Measurements from ENCODE around the gene SMIM20.

Gene SMIM20

DNA sequence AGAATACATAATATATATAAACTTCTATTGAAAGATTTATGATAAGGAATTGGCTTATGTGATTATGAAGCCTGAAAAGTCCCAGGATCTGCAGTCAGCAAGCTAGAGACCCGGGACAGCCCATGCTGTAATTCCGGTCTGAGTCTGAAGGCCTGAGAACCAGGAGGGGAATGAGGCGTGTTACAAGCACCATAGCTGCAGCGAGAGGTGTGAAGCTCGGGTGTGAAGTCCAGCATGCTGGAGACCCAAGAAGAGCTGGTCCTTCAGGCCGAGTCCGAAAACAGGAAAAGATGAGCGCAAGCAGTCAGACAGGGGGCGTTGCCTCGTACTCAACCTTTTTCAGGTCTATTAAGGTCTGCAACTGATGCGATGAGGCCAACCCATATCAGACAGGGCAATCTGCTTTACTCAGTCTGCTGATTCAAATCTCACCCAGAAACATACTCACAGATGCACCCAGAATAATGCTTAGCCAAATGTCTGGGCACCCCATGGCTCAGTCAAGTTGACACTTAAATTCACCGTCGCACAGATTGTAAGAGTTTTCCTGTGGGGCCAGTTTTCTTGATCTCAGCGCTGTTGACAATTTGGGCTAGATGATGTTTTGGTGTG lies 40.4 kb downstream of the SMIM20 start:
- DNase-seq (ENCODE audit: low spot score) = no peak

DNA sequence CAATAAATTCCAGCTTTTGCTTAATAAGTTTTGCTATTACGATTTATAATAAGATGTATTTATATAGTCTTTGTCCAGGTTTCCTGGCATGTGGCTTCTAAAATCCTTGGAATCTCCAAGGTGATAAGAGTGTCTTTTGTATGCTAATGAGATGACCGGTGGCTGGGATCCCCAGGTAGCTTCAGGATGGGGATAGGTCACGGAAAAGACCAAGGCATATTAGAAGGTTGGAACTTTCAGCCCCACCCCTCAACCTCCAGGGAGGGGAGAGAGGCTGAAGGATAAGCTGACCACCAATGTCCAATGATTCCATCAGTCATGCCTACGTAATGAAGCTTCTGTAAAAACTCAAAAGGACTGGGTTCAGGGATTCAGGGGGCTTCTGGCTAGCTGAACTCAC lies 41.7 kb downstream of the SMIM20 start:
- DNase-seq (ENCODE audit: low spot score) = no peak

DNA sequence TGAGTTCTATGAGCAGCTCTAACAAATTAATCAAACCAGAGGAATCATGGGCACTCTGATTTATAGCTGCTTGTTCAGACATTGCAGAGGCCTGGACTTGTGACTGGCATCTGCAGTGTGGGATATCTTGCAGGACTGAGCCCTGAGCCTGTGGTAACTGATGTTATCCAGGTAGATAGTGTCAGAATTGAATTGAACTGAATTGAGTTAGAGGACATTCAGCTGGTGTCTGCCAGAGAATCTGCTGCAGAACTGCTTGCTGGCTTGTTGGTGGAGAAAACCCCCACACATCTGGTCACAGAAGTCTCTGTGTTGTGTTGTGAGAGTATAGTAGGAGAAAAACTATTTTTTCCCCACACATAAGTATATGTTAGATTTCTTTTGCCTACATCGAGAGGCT lies 42.2 kb downstream of the SMIM20 start:
- no peak for DNase-seq (ENCODE audit: low spot score)

DNA sequence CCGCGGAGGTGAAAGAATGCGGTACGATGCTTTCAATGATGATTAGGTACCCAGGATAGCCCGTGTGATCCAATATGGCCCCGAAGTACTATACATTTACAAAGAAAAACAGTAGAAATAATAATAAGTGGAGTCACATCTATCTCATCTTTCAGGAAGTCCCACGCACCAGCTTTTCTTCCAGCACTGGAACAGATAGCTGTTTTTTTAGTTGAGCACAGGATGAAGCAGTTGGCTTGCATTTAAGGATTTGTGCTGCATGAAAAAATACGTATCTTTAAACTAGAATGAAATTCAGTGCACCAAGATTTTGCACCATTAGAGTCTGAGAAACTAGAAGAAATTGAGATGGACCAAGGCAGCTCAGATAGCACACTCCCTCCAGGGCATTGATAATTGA lies 44.1 kb downstream of the SMIM20 start:
- DNase-seq (ENCODE audit: low spot score) = no peak

DNA sequence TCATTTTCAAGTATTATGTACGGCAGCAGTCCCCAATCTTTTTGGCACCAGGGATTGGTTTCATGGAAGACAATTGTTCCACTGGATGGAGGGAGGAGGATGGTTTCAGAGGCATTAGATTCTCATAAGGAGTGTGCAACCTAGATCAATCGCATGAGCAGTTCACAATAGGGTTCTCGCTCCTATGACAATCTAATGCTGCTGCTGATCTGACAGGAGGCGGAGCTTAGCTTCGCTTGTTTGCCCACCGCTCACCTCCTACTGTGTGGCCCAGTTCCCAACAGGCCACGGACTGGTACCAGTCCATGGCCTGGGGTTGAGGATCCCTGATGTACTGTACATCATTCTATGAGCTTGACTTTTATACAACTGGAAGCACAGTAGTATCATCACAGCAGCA lies 48.4 kb downstream of the SMIM20 start:
- no peak for DNase-seq (ENCODE audit: low spot score)

DNA sequence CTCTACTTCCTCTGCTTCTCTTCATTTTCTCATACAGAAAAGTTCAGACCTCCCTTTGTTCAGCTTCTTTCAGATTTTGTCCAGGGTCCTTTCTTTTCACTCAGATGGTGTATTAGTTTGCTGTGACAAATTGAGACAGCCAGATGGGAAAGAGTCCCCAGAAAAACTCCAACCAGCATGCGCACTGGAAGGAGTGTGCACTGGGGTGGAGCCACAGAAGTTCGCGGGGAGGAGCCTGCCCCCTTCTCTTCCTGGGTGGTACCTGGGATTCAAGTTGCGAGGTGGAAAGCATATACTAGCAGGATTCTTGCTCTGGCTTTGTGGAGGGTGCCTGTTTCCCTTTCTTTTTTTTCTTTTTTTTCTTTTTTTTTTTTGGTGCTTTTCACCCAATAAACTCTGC lies 51.6 kb downstream of the SMIM20 start:
- no peak for DNase-seq (ENCODE audit: low spot score)

DNA sequence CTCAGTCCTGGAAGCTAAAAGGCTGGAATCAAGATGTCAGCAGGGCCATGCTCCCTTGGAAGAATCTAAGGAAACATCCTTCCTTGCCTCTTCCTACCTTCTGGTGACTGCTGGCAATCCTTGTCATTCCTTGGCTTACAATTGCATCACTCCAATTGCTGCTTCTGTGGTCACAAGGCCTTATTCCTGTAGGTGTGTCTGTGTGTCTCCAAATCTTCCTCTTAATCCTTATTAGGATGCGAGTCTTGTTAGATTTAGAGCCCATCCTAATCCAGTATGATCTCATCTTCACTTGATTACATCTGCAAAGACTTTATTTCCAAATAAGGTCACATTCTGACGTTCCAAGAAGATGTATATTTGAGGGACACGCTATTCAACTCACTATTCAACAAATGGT lies 52.2 kb downstream of the SMIM20 start:
- no peak for DNase-seq (ENCODE audit: low spot score)

DNA sequence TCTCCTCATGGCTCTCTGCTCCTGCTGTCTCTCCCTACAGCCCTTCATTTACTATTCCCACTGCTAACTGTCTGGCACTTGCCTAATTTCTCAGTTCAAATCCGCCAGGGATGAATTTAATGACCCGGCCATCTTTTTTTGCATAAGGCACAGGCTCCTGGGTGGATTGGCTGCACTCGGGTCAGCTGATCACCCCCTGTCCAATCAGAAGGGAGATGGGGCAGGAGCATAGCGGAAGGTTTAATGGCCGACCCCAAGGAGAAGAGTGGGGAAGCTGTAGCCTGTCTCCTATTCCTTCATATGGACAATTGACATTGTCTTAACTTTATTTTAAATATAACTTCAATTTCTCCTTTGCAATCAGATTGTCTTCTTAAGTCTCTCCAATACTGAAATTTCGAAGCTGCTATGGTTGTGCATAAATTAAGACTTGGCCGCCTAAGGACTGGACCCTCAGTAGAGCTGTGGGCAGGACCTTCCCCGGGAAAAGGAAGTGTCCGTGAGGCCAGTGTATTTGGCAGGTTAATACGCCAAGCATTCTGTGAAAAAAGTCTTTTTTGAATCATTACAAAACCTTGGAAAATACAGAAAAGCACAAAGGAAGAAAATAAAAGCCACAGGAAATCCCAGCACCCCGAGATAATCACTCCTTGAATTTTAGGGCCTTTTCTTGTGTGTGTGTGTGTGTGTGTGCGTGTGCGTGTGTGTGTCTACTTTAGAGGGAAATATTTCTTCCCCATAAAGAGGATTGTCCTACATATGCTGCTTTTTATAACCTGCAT lies 55.5 kb downstream of the SMIM20 start:
- DNase-seq (ENCODE audit: low spot score) = no peak

DNA sequence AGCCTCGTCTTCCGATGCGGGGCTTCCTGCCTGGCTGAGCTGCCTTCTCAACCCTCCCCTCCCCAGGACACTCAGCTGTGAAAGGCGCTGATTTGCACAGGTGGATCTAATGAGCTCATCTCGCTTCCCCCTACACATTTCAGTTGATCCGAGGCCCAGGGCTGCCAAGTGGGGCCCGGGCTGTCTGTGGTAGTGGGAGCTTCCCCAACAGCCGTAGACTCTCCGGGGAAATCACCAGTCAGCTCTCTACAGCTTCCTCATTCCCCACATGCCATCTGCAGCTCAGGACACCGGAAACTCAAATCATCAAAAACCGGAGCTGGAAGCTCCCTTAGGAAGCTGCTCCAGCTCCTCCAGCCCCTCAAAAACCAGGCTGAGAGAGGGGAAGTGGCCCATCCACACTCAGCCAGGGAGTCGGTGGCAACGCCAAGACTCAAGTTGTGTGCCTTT lies 56.2 kb downstream of the SMIM20 start:
- DNase-seq (ENCODE audit: low spot score) = no peak

DNA sequence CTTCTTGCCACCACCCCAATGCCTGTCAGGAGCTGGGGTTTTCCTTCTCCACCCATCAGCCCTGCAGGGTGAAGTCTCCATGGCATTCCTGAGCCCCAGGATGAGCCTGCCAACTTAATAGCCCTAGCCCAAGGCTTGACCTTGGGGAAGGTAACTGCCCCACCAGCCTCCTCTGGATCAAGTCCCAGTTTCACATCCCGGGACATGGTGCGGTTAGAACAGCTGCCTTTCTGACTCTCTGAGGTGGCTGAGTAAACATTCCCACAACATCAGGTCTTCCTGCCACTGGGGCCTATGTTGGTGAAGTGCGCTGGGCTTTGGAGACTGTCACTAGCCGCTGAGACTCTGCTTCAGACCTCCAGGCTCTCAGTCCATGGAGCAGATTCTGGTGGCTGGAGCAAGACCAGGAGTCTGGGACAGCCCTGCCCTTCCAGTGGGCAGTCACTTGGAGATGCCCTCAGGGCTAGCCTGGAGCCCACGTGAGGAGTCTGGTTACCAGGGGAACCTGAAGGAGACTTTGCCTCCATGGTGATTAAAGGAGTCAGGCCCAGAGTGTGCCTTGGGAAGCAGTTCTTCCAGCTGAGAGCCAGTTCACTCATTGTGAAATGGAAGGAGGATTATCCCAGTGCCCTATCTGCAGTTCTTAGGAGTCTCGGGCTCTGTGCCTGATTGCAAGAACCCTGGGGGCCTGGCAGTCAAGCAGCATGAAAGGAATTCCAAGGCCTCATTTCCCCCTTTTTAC lies 56.8 kb downstream of the SMIM20 start:
- no peak for DNase-seq (ENCODE audit: low spot score)

DNA sequence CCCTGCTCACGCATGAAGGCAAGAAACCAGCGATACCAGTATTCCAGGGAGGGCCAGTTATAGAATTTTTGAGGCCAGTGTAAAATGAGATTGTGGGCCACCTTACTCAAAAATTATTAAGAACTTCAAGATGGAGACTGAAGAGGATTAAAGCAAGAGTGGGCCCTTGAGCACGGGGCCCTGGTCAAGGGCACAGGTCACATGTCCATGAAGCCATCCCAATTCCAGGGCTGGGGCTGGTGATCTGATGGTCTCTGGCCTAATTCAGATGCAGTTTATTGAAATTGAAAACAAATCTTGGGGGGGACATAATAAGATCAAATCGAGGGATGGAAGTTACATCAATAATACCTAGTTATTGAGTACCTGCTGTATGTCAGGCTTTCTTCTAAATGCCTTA lies 58.3 kb downstream of the SMIM20 start:
- no peak for DNase-seq (ENCODE audit: low spot score)

DNA sequence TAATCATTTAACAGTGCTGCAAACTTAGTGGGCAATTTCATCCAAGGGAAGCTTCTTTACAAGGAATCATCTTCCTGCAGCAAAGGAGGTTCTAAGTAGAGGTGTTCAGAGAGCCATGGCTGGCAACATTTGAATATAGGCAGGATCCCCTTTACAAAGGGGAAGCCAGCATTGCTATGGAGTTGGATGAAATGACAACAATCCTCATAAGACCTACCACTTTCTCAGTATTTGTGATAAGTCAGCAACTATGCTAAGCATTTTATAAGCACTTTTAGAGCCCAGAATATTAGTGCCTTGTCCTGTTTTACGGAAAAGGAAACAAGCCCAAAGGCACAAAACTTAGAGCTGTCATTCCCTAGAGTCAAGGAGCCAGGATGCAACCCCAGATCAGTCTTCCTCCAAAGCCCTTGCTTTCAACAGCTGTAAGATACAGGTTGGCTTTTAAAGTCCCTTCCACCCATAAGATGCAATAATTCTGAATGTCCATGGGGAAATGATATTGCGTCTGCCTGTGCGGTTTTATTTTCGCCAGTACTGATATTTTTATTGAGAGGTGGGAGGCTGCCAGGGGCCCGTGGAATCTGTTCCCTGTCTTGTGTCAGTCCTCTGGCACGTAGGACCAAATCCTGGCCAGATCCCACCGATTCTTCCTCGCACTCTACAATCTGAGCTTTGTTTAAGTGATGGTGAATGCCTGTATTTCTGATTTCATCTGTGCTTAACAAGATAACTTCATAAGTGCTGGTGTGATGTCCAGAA lies 59.1 kb downstream of the SMIM20 start:
- DNase-seq (ENCODE audit: low spot score) = no peak

DNA sequence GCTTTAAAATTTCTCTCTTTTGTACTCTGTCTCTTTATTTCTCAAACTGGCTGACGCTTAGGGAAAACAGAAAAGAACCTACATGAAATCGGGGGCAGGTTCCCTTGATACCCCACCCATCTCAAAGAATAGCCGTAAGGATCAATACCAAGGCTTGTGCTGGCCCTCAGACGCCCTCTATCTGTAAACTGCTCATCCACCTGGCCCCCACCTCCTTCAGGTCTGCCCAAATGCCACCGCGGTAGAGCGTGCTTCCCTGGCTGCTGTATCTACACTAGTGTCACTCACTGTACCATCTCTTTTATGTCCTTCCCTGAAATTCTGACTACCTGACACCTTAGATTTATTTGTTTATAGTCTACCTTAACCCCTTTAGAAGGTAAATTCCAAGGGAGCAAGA lies 62.8 kb downstream of the SMIM20 start:
- no peak for DNase-seq (ENCODE audit: low spot score)

DNA sequence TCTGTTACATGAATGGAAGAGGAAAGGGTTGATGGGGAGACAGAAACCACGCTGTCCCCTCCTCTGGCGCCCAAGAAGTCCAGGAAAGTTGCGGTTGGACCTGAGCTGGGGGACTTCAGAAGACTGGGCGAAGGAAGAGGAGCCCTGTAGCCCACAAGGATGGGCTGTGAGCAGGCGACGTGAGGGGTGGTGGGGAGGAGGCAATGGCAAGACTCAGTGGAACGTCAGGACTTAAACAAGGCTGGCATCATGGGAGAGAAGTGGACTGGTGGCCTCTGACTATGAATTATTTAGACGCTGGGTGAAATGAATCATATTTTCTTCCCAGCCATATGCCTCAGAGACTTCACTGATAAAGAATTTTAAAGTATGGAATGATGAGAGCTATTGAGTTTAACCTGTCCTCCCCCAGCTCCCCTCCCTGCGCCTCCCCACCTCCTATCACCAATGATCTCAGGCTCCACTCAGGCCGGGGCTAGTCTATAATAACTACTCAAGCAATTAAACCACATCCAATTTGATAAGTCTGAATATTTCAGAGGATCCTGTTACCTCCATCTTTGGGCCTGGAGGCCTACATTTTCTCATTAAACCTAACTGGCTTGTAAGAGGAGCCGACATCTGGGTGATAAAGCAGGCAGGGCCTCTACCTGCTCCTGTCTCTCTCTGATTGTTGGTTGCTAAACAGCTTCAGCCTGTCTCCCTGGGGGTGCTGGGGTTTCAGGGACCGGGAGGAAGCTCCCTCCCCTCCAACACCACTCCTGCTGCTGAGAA lies 63.6 kb downstream of the SMIM20 start:
- DNase-seq (ENCODE audit: low spot score) = no peak

DNA sequence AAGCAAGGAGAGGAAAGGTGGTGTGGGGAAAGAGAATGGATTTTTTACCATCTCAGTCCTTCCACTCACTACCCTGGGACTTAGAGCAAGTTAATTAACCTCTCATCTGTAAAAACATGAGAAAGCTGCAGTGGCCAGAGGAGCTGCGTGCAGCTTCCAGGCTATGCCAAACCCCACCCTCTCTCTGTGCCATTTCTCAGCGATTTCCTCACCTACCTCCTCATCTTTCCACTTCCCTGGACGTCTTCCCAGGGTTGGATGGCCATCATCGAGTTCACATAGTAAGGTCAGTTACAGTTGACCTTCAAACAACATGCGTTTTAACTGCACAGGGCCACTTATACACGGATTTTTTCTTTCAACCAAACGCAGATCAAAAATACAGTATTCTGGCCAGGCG lies 64.3 kb downstream of the SMIM20 start:
- DNase-seq (ENCODE audit: low spot score) = no peak
